GM18498 (cell line): ENCODE data around the gene POLR1H.

Experiments
- ATAC-seq: cut with Tn5 transposase; IDR thresholded peaks from one replicate; pipeline ENCODE4 v1.9.1; 2021; ENCODE audit warnings: mild to moderate bottlenecking, moderate library complexity; ENCODE audit not compliant: unreplicated experiment

POLR1H gene

DNA sequence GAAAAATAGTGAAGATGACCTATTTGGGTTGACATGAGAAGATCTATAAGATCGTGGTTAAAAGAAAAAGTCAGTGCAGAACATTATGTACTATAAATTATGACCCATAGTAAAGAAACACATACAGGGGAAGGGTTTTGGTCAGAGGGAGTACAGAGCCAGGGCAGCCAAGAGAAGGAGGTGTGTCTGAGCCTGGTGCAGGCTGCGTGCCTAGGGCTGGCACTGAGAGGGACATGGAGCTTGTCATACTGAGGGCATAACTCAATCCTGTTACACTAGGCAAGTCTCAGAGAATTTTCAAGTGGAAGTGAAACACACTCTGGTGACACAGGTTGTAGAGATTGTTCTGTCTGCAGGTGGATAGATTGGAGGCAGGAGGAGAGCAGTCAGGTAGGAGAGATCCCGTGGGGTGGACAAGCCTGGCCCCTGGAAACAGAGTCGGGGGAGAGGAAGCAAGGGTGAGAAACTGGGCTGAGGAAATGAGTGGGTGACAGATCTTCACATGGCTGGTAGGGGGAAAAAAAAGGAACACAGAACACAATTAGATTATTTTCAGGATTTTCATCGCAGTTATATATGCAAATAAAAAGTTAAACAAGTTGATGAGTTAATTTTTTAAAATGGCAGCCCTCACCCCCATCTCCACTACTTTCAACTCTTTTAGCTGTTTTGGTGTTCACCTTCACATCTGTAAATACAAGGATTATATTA is 33.0 kb downstream of the POLR1H start:
- ATAC-seq = no peak

DNA sequence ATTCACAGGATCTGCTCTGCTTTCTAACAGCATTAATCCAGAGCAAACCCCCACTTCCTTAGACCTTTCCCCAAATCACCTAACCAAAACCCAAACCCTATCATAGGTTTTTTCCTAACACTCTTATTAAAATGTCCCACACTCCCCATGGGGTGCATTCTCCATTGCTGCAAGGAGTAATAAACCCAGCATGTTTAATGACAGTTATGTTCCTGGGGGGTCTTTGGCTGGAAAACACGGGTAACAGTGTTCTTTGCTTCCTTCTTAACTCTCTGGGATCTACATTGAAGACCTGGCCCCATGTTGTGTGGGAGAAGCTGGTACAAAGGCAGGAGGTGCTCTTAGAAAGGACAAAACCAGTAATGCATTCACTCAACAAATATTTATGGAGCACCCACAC is 35.8 kb downstream of the POLR1H start:
- no peak for ATAC-seq

DNA sequence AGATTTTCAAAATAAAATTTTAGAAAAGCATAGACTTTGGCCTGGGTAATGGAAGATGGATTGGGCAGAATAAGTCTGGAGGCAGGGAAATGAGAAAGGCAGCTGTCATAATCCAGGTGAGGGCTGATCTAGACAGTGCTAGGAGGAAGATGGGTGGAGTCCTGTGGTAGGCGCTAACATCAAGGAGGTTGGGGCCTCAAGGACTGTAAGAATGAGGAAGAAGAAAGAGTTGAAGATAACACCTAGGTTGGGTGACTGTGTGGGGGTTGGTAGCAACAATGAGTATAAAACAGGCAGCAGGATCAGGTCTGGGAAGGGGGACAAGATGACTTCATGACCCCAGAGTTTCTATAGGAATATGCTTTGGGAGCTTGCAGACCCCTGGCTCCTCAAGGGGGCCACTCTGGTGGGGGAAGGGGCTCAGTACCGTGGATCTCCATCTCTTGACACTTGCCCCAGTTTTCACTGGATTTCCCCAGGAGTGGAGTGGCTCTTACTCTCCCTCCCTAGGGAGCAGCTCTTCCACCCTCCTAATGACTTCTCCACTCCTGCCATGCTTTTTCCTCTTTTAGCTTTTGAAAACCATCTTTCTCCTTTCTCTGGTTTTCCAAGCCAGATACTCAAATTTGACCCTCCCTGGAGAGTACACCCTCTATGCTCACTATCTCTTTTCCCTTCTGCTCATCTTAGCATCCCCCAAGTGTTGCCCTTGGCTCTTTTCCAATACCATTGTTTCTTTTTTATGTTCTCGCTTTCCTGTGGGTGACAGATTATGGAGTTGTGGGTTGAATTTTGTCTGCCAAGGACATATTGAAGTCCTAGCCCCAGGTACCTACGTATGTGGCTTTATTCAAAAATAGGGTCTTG is 37.1 kb downstream of the POLR1H start:
- ATAC-seq = no peak

DNA sequence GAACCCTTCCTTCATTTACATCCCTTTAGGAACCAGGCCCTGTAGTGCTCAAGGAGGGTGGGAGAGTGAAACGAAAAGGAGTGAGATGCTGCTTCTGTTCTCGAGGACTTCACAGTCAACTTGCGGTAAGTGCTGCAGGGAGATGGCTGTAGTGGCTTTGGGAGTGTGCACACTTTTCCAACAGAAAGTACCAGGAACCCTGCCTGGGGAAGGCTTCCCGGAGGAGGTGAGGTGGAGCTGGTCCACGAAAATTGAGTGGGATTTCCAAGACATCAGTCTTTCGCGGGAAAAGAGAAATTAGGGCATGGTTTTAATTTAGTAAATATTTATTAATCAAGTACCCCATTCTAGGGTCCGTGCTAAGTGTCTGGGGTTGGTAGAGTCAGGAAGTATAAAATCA is 39.1 kb downstream of the POLR1H start:
- no peak for ATAC-seq

DNA sequence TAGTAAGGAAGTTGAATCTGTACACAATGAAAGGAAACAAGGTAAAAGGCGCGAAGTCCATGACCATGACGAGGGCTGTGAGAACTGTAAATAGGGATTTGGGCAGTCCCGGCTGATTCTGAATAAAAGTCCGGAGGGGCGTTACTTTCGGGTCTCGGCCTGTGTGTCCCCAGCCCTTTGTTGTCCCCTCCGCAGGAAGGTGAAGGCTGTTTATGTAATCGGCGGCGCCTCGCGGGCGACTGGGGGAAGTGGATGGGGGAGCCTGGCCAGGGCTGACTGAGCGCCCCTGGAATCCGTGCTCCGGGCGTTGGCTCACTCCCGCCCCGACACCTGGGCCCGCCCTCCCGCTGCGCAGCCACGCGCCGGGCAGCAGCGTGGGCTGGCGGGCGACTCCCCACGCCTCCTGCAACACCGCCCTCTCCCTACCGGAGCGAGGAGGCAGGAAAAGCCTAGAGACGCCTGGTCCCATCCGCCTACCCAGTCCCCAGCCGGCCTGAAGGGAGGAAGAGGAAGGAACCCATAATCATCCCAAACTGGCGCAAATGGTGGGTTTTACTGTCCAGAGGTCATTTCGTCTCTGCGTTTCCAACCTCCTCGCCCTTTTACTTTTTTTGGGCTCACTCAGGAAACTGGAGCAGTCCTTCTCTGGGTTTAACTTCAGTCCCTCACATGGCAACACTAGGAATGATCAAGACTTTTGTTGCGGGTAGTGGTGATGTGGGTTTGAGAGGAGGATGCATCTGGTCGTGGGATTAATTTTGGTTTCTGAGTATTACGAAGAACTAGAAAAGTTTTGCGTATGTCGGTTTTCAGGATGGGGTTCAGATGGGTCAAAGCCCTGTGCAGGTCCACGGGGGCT is 39.7 kb downstream of the POLR1H start:
- no peak for ATAC-seq

DNA sequence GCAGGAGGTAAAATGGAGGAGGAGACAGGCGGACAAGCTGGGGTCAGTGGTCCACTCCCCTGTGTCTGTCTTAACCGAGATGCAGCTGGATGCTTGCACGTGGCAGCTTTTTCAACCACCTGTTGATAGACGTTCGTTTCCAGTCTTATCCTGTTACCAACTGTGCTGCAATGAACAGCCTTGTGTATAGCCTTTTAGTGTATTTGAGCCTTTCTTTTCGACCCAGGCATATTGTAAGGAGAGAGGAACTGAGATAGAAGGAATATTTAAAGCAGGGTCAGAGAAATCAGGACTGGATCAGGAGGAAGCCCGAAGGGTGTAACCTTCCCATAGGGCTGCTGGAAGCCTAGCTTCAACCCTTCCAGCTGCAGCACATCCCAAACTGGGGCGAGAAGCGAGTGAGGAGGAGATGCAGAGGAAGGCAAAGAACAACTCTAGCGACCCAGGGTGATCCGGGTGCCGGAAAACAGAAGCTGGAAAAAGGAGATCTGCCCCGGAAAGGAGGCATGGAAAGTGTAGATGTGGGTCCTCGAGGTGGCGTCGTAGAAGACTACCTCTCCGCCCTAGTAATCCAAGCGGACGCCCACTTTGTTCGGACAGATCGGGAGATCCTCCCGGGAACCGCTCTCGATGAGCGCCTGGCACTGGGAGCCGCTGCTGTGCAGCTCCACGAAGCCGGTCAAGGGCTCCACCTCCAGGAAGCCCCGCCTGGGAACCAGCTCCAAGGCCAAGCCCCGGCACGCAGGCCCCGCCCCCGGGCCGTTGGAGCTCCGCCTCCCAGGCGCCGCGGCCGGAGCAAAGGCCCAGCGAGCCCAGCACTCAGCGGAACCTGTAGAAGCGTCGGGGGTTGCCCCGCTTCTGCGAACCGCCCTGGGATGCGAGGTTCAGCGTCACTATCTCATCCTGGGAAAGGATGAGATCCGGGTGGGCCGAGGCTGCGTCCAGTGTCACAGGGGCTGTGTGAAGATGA is 40.7 kb downstream of the POLR1H start:
- ATAC-seq = peak; percentile 70

DNA sequence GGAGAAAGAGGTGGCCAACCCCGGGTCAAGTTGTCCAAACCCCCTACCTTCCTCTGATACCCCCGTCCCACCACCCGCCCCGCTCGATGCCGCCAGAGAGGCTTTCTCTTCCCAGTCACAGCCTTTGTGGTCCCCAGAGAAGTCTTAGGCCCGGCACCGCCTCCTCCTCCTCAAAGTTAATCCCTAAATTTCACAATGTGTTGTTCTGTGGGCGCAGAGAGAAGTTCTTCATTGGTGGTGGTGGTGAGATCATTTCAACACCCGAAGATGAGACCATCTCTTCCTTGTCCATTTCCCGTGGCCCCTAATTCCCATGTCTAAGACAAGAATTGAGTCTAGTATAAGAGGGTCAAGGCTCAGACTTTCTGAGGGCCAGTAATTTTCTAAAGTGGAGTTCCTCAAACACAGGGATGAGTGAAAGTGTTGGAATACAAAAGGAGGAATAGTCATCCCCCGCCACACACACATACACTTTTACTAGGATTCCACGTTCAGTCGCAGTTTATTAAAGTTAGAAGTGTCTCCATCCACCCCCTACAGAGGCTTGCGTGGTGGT is 41.4 kb downstream of the POLR1H start:
- ATAC-seq = no peak

DNA sequence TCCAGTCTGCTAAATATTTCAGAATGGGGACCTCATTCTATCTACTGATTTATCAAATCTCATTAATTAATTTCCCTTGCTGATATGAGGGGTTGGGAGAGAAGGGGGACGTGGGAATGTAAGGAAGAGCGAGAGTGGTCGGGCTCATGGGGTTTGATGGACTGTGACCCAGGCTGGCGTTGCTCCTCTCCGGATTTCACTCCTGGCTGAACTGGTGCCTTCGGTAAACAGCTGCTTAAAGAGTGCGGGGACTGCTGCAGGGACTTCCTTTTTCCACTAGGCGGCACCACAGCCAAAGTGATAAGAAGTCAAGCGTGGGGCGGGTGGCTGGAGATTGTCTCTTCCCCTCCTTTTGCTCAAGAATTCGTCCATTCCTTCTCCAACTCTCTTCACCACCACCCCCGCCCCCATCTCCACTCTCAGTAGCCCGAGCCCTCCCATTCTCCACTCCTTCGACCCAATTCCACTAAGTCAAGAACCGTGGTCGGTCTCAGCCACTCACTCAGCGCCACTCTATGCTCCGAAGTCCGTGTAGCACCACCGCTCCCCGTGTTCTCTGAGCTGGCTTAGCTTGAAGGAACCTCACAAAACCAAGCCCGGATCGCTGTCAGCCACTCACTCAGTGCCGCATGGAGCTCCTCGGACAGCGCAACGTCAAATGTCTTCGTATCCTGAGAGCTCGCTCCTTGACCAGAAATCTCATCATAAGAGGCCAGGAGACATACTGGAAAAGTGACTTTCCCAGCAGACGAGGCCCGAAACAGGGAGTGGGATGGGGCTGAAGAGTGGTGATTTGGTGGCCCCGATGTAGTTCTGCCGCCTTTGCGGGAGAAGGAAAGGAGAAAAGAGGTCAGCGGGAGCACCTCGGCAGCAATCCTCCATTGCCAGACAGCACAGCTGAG is 42.2 kb downstream of the POLR1H start:
- ATAC-seq = peak; percentile 75

DNA sequence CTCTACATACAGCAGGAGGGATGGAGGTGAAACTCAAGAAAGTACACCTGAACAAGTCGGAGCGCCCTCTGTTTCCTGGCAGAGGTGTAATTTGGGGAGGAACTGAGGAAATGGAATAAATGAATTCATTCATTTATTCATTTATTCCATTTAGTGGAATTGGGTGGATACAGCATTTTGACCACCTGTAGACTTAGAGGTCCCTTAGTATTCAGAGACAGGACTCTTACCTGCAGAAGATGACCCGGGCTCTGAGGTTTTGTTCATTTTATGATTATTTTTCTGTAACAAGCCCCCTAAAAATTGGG is 42.8 kb downstream of the POLR1H start:
- ATAC-seq = no peak

DNA sequence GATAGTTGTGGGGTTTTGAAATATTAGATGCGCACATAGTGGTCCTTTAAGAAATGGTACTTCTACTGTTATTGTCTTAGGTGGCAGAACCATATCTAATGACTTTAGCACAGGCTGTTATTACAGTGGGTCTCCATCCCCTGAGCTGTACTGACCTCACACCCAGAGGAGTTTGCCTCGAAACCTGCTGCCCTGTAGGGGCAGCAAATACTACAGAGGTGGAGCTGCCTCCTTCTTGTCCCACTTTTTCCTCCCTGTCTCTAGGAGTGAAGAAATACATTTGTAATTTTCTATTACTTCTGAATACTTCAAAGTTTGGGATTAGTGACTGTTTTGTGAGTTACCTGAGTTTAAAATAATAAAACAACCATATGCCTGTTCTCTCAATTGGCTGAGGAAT is 43.6 kb downstream of the POLR1H start:
- no peak for ATAC-seq

DNA sequence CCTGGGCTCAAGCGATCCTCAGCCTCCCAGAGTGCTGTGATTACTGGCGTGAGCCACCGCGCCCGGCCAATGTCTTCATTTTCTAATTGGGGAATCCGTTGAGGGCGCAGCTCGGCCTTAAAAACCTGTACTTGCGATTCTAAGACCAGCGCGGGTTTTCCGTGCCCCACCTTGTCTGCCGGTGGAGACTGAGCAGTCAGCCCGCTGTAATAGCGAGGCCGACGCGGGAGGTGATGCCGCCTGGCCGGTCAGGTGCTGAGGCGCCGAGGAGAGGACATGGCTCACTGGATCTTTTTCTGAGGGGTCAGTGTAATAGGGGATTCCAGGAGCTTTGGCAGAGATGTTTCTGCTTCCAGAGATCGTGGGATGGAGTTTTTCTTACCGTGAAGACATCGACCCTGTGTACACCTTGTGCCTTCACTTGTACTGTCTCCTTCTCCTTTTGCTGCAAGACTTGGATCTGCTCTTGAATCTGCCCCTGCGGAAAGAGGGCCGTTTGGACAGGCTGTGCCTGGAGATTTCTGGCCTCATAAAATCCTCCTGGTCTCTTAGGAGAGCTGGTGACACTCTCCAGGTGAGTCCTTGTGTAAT is 50.3 kb downstream of the POLR1H start:
- no peak for ATAC-seq

DNA sequence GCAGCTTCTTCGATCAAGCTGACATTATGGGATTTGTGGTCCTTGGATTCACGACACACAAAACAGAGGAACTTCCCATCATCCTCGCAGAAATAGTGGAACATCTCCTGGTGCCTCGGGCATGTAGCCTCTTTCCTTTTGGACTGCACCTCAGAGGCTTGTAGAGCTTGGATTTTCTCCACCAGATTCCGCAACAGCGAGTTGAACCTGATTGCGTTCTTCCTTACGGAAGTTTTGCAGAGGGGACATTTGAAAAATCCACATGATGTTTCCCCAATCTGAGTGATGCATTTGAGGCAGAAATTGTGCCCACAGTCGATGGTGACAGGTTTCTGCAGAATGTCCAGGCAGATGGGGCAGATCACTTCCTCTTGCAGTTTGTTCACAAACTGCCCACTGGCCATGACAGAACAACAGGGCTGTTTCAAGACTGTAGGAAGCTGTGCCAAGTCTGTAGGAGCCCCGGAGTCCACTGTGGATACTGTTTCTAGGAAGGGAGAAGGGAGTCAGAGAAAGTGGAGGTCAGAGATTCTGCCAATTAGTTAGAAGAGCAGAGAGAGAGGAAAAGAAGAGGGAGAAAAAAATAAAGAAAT is 51.4 kb downstream of the POLR1H start:
- no peak for ATAC-seq

DNA sequence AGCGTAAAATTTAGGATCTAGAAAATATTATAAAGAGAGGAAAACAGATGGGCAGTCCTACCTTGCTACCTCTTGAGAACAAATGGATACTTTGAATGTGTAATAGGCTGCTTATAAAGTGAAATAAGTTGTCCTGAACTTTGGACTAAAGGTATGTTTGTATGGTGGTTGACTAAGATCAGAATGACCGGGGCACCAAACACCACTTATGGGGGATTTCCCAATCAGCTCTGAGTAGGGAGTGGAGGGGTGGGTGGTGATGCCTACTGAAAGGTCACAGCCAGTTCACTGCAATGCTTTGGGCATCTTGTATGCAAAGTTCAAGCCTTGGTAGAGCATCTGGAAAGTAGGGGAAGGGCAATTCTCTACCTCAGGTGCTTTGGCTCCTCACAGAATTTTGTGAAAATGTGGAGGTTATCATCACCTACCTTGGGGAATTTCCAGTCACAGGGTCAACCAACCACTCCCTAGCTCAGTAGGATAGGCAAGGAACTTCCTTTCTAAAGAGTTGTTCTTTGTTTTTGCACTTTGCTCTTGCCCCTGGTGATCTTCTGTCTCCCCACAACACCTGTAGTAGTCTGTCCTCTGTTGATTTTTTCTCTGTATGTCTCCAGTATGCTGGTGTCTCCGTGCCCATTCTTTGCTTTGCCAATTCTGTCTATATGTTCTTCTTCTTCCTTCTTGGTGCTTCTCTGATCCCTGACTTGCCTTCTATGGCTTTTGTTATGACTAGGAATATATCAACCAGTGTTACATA is 52.1 kb downstream of the POLR1H start, which contains the start of gene TRIM31:
TSS of gene TRIM31 (minus strand) at position 88 of the 757 bp plus-strand sequence. CDS start 285 bp downstream, outside the sequence.
- ATAC-seq = peak; percentile 58

DNA sequence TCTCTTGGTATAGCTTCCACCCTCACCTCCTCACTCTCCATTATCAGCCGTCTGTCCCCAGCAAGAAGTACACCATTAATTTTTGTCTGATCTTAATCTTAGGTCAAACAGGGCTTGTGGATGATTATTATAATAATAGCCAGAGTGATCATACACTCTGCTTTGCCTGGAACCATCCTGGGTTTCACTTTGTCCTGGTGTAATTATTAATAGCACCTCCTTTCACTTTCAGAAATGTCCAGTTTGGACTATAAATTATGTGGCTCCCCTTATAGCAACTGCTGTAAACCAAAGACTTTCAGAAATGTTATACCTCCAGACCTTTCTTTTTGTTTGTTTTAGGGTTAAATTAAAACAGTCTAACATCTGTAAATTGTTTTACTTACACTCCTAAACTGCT is 52.8 kb downstream of the POLR1H start:
- no peak for ATAC-seq
